GM12864 (cell line): ENCODE results near the gene ABCB4.
"Not testable (repeated sequence)": the region's sequence is repeated elsewhere in the genome, so short reads cannot be mapped to it uniquely, and the experiment has no call there.

Source experiments
- DNase-seq: peaks from one replicate; pipeline ENCODE4 v3.0.0-alpha.2; 2011; ENCODE audit warnings: low read depth
- H3K4me3 ChIP-seq: 2 replicates; pipeline ENCODE4 v1.5.1; 2011; ENCODE audit warnings: mild to moderate bottlenecking, low read depth, low read length, control low read depth
- TF ChIP-seq, protein P1 (sequence below): IDR thresholded peaks from 2 replicates; pipeline ENCODE4 v1.5.1; 2011; ENCODE audit warnings: low read depth, mild to moderate bottlenecking, moderate library complexity, low read length, control low read depth, inconsistent platforms; ENCODE audit errors: missing control alignments

ABCB4 gene

GRCh38 chr7:87480386-87480785 lies 4.9 kb upstream of the ABCB4 start:
- TF ChIP-seq, protein P1, sequence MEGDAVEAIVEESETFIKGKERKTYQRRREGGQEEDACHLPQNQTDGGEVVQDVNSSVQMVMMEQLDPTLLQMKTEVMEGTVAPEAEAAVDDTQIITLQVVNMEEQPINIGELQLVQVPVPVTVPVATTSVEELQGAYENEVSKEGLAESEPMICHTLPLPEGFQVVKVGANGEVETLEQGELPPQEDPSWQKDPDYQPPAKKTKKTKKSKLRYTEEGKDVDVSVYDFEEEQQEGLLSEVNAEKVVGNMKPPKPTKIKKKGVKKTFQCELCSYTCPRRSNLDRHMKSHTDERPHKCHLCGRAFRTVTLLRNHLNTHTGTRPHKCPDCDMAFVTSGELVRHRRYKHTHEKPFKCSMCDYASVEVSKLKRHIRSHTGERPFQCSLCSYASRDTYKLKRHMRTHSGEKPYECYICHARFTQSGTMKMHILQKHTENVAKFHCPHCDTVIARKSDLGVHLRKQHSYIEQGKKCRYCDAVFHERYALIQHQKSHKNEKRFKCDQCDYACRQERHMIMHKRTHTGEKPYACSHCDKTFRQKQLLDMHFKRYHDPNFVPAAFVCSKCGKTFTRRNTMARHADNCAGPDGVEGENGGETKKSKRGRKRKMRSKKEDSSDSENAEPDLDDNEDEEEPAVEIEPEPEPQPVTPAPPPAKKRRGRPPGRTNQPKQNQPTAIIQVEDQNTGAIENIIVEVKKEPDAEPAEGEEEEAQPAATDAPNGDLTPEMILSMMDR = no peak
- DNase-seq = no peak
- no peak overlapping the region for H3K4me3 ChIP-seq

DNA sequence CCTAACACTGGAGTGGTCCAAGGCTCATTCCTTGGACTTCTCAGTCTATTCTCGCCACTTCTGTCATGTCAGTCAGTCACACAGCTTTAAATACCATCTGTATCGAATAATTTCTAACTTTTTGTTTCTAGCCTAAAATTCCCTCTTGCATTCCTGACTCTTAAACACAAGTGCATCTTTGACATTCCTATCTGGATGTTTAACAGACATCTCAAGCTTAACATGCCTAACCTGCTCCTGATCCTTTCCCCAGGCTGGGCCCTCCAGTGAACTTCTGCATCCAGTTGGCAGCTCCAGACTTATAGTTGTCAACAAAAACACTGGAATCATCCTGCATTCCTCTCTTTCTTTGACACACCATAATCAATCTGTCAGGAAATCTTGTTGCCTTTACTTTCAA lies 4.5 kb upstream of the ABCB4 start:
- DNase-seq = no peak
- no peak overlapping the region for H3K4me3 ChIP-seq
- TF ChIP-seq, protein P1 = no peak

- H3K4me3 ChIP-seq = no peak overlapping the region; the same call in 1 of the 2 replicates
- TF ChIP-seq, protein P1 = no peak
- DNase-seq = no peak
These were observed 688 bp upstream of the ABCB4 start for GRCh38 chr7:87476179-87476557.

GRCh38 chr7:87474533-87475358 lies 734 bp downstream of the ABCB4 start:
- peak overlapping the region; percentile 57 for H3K4me3 ChIP-seq
- DNase-seq = peak; percentile 69
- TF ChIP-seq, protein P1 = no peak

DNA sequence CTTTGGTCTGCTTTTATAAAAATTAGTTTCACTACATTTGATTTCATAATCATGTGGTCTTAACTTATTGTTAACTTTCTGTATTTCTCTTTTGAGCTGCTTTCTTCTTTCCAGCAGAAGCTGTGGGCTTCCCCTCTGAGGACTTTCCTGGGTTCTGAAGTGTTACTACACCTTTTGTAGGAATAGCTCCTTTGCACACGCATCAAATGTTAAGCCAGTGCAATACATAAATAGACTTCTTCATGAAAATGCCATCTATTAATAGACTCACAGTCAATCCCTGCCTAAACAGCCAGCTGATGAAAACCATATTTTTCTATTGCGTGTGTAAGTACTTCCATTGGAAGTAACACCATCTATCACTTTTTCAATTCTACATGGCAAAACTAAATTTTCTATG lies 1.5 kb downstream of the ABCB4 start:
- DNase-seq = no peak
- H3K4me3 ChIP-seq = no peak overlapping the region
- TF ChIP-seq, protein P1 = no peak

GRCh38 chr7:87473192-87473591 lies 2.3 kb downstream of the ABCB4 start:
- no peak for DNase-seq
- no peak overlapping the region for H3K4me3 ChIP-seq
- TF ChIP-seq, protein P1 = no peak

- DNase-seq = no peak
- H3K4me3 ChIP-seq = no peak overlapping the region
- TF ChIP-seq, protein P1 = no peak
These were observed 4.0 kb downstream of the ABCB4 start for GRCh38 chr7:87471473-87471872.

DNA sequence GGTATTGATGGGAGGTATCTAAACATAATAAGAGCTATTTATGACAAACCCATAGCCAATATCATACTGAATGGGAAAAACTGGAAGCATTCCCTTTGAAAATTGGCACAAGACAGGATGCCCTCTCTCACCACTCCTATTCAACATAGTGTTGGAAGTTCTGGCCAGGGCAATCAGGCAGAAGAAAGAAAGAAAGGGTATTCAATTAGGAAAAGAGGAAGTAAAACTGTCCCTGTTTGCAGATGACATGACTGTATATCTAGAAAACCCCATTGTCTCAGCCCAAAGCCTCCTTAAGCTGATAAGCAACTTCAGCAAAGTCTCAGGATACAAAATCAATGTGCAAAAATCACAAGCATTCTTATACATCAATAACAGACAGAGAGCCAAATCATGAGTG lies 6.3 kb downstream of the ABCB4 start:
- not testable (repeated sequence) for DNase-seq, H3K4me3 ChIP-seq

DNA sequence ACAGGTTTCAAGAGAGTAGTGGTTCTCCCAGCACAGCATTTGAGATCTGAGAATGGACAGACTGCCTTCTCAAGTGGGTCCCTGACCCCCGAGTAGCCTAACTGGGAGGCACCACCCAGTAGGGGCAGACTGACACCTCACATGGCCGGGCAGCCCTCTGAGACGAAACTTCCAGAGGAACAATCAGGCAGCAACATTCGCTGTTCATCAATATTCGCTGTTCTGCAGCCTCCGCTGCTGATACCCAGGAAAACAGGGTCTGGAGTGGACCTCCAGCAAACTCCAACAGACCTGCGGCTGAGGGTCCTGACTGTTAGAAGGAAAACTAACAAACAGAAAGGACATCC lies 10.0 kb downstream of the ABCB4 start:
- not testable (repeated sequence) for H3K4me3 ChIP-seq

DNA sequence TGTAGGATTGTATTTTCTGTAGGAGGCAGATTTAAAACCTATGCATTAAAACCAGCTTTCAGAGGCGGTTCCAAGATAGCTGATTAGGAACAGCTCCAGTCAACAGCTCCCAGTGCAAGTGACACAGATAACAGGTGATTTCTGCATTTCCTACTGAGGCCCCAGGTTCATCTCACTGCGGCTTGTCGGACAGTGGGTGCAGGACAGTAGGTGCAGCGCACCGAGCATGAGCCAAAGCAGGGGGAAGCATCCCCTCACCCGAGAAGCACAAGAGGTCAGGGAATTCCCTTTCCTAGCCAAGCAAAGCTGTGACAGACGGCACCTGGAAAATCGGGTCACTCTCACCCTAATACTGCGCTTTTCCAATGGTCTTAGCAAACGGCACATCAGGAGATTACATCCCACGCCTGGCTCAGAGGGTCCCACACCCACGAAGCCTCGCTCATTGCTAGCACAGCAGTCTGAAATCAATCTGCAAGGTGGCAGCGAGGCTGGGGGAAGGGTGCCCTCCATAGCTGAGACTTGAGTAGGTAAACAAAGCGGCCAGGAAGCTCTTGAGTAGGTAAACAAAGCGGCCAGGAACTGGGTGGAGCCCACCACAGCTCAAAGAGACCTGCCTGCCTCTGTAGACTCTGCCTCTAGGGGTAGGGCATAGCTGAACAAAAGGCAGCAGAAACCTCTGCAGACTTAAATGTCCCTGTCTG lies 10.5 kb downstream of the ABCB4 start:
- H3K4me3 ChIP-seq, DNase-seq: not testable (repeated sequence)

More for the DNA sequence above, 10.0 kb downstream of the ABCB4 start:
- DNase-seq = not testable (repeated sequence)
